Vagina (tissue), 2 donors: ENCODE results near the gene TPH2. TPM values are rescaled to one million over a fixed set of nuclear protein-coding genes. Genes with fewer than 3 reads are reported as not detected.

ENCODE experiments used
- DNase-seq, 2 donors: peaks; one replicate each; pipeline ENCODE4 v3.0.0-alpha.2; 2017; ENCODE audit errors: extremely low spot score in 2 of 2
- H3K27ac ChIP-seq: fragments of 200-600 bp; sonication (generic); one replicate; pipeline ENCODE4 v1.5.1; 2019
- H3K27me3 ChIP-seq: fragments of 200-600 bp; sonication (generic); one replicate; pipeline ENCODE4 v1.5.1; 2019
- H3K36me3 ChIP-seq, 2 donors: fragments of 200-600 bp; sonication (generic); one replicate each; pipeline ENCODE4 v1.5.1; 2017 to 2019
- H3K4me1 ChIP-seq: fragments of 200-600 bp; sonication (generic); one replicate; pipeline ENCODE4 v1.5.1; 2019
- H3K4me3 ChIP-seq, 2 donors: fragments of 200-600 bp; sonication (generic); 1 replicate in 1 of 2; 2 replicates in 1 of 2; pipeline ENCODE4 v1.5.1; 2016 to 2019
- H3K9me3 ChIP-seq: fragments of 200-600 bp; sonication (generic); one replicate; pipeline ENCODE4 v1.5.1; 2019
- CTCF ChIP-seq, 3 experiments: fragments of 450-650 bp in 2 of 3; fragments of 200-600 bp in 1 of 3; sonication (generic) in 1 of 3; IDR thresholded peaks; one replicate each; pipeline ENCODE4 v1.5.1; 2017 to 2019; ENCODE audit warnings: antibody characterized with exemption in 3 of 3, mild to moderate bottlenecking in 2 of 3, moderate library complexity in 2 of 3
- POLR2A ChIP-seq, 2 donors: fragments of 450-650 bp; IDR thresholded peaks; one replicate each; pipeline ENCODE4 v1.6.1; 2017; ENCODE audit warnings: antibody characterized with exemption in 2 of 2, mild to moderate bottlenecking in 2 of 2, moderate library complexity in 2 of 2
- POLR2AphosphoS5 ChIP-seq, 2 donors: sonication (generic); formaldehyde crosslinking; IDR thresholded peaks; one replicate each; pipeline ENCODE4 v1.9.0; 2017; ENCODE audit warnings: antibody characterized with exemption in 2 of 2, mild to moderate bottlenecking in 2 of 2, low read depth in 1 of 2; ENCODE audit not compliant: insufficient read depth in 1 of 2
- intact Hi-C: fragments of 100-400 bp; cut with DNase I; formaldehyde crosslinking; loops from one replicate; pipeline ENCODE4 v1.15.1; 2023
- total RNA-seq: library from RNA; depleted of rRNA; stranded (reverse); fragments of >200 nt; gene quantifications from one replicate; pipeline ENCODE4 v1.2.3, GENCODE V29; 2016

The TPH2 gene
- total RNA-seq, 1 donor from 2014 or later = not detected

GRCh38 chr12:71954861-71955260, 16.2 kb downstream of the TPH2 start:
- no peak for TF ChIP-seq POLR2A (IDR thresholded peaks at IDR 0.05)
- no peak for TF ChIP-seq CTCF (IDR thresholded peaks at IDR 0.05)
- TF ChIP-seq POLR2AphosphoS5 (IDR thresholded peaks at IDR 0.05; ENCODE audit: insufficient read depth in 1 of 2, low read depth in 1 of 2) = no peak
- H3K4me1 ChIP-seq = no peaks in the 10 kb centered on the region
- H3K36me3 ChIP-seq = no peaks in the 10 kb centered on the region
- no peak overlapping the region for H3K4me3 ChIP-seq
- intact Hi-C loops = no loop called here
- no peak overlapping the region for H3K27ac ChIP-seq
- no peaks in the 10 kb centered on the region for H3K9me3 ChIP-seq
- no peaks in the 10 kb centered on the region for H3K27me3 ChIP-seq
- DNase-seq = no peak

DNA sequence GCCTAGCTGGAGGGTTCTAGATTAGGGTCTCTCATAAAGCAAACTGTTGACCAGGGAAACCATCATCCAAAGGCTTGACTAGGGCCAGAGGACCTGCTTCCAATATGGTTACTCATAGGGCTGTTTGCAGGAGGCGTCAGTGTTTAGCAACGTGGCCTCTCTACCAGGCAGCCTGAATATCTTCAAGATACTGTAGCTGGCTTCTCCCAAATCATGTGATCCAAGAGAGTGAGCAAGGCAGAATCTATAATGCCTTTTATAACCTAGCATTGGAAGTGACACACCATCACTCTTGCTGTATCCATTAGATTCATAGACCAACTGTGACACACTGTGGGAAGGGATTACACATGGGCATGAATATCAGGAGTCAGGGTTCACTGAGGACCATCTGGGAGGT, 17.3 kb downstream of the TPH2 start:
- TF ChIP-seq CTCF (IDR thresholded peaks at IDR 0.05) = no peak
- TF ChIP-seq POLR2AphosphoS5 (IDR thresholded peaks at IDR 0.05; ENCODE audit: insufficient read depth in 1 of 2, low read depth in 1 of 2) = no peak
- TF ChIP-seq POLR2A (IDR thresholded peaks at IDR 0.05) = no peak
- no peak for DNase-seq
- Histone ChIP-seq H3K27ac (no peak overlapping the region), H3K27me3 (no peaks in the 10 kb centered on the region), H3K36me3 (no peaks in the 10 kb centered on the region), H3K9me3 (no peaks in the 10 kb centered on the region), H3K4me1 (no peaks in the 10 kb centered on the region), H3K4me3 (no peak overlapping the region)
- intact Hi-C loops = no loop called here

DNA sequence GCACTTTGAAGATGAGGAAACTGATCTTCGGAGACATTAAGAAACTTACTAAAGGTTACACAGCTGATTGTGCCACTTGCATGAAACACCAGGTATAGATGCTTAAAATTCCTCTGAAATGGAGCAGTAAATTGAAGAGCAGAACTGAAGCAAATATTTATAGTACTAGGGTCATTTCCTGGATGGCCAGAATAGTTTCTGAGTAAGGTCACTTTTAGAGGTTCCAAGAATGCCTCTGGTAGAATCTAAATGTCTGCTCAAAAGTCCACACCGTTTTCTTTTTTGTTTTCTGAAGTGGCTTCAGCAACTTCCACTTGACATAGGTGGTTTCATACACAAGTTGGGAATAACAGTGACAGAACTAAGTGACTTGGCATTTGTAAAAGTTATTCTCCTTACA, 19.4 kb downstream of the TPH2 start:
- H3K9me3 ChIP-seq = no peaks in the 10 kb centered on the region
- H3K36me3 ChIP-seq = no peaks in the 10 kb centered on the region
- DNase-seq = no peak
- H3K4me3 ChIP-seq = no peak overlapping the region
- no peaks in the 10 kb centered on the region for H3K27me3 ChIP-seq
- no peaks in the 10 kb centered on the region for H3K4me1 ChIP-seq
- intact Hi-C loops = no loop called here
- H3K27ac ChIP-seq = no peak overlapping the region
- TF ChIP-seq POLR2A (IDR thresholded peaks at IDR 0.05) = no peak
- TF ChIP-seq POLR2AphosphoS5 (IDR thresholded peaks at IDR 0.05; ENCODE audit: insufficient read depth in 1 of 2, low read depth in 1 of 2) = no peak
- TF ChIP-seq CTCF (IDR thresholded peaks at IDR 0.05) = no peak

DNA sequence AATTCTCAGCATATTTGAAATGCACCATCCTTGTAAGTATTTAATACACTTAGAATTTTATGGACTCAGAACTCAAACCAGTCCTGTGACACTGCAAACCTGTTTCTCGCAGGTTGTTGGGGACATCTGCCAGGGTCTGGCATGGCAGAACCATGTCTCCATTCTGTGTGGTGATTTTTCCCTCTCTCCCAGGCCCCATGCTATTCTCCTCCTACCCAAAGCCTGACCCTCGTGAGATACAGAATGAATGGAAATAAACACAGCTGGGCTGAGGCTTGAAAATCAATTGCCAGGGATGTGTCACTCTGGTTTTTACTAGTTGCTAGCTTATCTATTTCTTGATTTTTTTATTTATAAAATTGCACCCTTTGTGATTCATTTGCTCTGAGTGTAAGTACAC, 19.8 kb downstream of the TPH2 start:
- no peaks in the 10 kb centered on the region for H3K9me3 ChIP-seq
- no peak for DNase-seq
- H3K4me1 ChIP-seq = no peaks in the 10 kb centered on the region
- no peak overlapping the region for H3K27ac ChIP-seq
- H3K36me3 ChIP-seq = no peaks in the 10 kb centered on the region
- H3K27me3 ChIP-seq = no peaks in the 10 kb centered on the region
- no peak for TF ChIP-seq POLR2A (IDR thresholded peaks at IDR 0.05)
- intact Hi-C loops = no loop called here
- H3K4me3 ChIP-seq = no peak overlapping the region

DNA sequence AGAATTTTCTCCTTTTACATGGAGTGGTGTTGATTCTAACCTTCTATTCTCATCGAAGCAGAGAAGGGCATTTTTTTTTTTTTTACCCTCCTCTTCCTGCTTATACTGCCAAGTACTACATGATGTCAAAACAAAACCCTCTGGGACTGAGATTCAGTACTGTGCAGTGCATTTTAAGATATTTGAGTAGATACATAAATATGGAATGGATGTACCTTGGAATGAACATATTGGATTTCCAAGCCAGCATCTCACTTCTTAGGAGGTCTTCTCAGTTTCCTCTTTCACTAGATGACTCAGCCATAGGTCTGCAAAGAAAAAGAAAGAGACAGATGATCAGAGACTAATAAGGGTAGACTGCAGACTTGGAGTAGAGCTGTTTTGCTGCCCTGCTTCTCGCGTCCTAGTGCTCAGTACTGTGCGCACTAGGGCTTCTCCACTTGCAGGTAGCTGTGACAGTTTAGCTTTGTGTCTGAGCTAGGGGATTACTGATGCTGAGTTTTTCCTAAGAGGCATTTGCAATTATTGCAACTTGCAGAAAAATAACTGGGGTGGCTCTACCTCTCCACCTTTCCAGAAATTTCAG, 20.4 kb downstream of the TPH2 start:
- no peak overlapping the region for H3K4me3 ChIP-seq
- H3K9me3 ChIP-seq = no peaks in the 10 kb centered on the region
- intact Hi-C loops = no loop called here
- H3K27ac ChIP-seq = no peak overlapping the region
- H3K4me1 ChIP-seq = no peaks in the 10 kb centered on the region
- DNase-seq = no peak
- TF ChIP-seq POLR2AphosphoS5 (IDR thresholded peaks at IDR 0.05; ENCODE audit: insufficient read depth in 1 of 2, low read depth in 1 of 2) (no peak), POLR2A (IDR thresholded peaks at IDR 0.05) (no peak)
- H3K36me3 ChIP-seq = no peaks in the 10 kb centered on the region
- no peaks in the 10 kb centered on the region for H3K27me3 ChIP-seq

GRCh38 chr12:71967211-71967610, 28.6 kb downstream of the TPH2 start:
- Histone ChIP-seq H3K4me1 (no peaks in the 10 kb centered on the region), H3K9me3 (no peaks in the 10 kb centered on the region), H3K4me3 (no peak overlapping the region), H3K36me3 (no peaks in the 10 kb centered on the region), H3K27me3 (no peaks in the 10 kb centered on the region), H3K27ac (no peak overlapping the region)
- intact Hi-C loops = no loop called here
- no peak for DNase-seq
- TF ChIP-seq POLR2A (IDR thresholded peaks at IDR 0.05) (no peak), CTCF (IDR thresholded peaks at IDR 0.05) (no peak), POLR2AphosphoS5 (IDR thresholded peaks at IDR 0.05; ENCODE audit: insufficient read depth in 1 of 2, low read depth in 1 of 2) (no peak)
